Bronchial epithelial cell (primary cell): Measurements from ENCODE around the gene OSBPL9. TPM values are rescaled to one million over a fixed set of nuclear protein-coding genes. Genes with fewer than 3 reads are reported as not detected.
A peak's percentile ranks its signal among the peaks of the same experiment; 100 is the strongest.

ENCODE experiments used
- DNase-seq: peaks from one replicate; pipeline ENCODE4 v3.0.0-alpha.2; 2010; ENCODE audit warnings: low read depth
- FAIRE-seq: peaks from 2 replicates; lab custom pipeline; 2011; peaks lifted over from hg19 to GRCh38; lab: Jason Lieb, UNC
- H3K27me3 ChIP-seq: 2 replicates; pipeline ENCODE4 v1.5.1; 2011; ENCODE audit warnings: low read length; ENCODE audit not compliant: control insufficient read depth, insufficient read depth
- H3K36me3 ChIP-seq: 2 replicates; pipeline ENCODE4 v1.5.1; 2011; ENCODE audit warnings: low read length; ENCODE audit not compliant: control insufficient read depth, insufficient read depth
- H3K4me3 ChIP-seq: 2 replicates; pipeline ENCODE4 v1.5.1; 2011; ENCODE audit warnings: mild to moderate bottlenecking, low read depth, low read length, control low read depth
- total RNA-seq: library from RNA; depleted of rRNA; stranded (reverse); fragments of >200 nt; gene quantifications from 2 replicates; pipeline ENCODE4 v1.2.1, GENCODE V29; 2014
- TF ChIP-seq, protein P1 (sequence below): IDR thresholded peaks from 2 replicates; pipeline ENCODE4 v1.5.1; 2011; ENCODE audit warnings: mild to moderate bottlenecking, moderate library complexity, low read length, control low read depth, inconsistent platforms; ENCODE audit not compliant: insufficient read depth, severe bottlenecking

OSBPL9 gene
- total RNA-seq, 1 donor from 2014 or later: 69.8 TPM

DNA sequence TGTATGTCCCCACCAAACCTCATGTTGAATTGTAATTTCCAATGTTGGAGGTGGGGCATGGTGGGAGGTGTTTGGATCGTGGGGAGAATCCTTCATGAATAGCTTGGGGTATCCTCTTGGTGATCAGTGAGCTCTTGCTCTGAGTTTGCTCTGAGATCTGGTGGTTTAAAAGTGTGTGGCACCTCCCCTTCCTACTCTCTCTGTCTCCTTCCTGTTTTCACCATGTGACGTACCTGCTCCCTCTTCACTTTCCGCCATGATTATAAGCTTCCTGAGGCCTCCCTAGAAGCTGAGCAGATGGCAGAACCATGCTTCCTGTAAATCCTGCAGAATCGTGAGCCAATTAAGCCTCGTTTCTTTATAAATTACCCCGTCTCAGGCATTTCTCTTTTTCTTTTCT lies 40.0 kb upstream of the OSBPL9 start:
- no peak for DNase-seq
- H3K27me3 ChIP-seq: no peaks in the 10 kb centered on the region
- FAIRE-seq: no peak
- TF ChIP-seq, protein P1, sequence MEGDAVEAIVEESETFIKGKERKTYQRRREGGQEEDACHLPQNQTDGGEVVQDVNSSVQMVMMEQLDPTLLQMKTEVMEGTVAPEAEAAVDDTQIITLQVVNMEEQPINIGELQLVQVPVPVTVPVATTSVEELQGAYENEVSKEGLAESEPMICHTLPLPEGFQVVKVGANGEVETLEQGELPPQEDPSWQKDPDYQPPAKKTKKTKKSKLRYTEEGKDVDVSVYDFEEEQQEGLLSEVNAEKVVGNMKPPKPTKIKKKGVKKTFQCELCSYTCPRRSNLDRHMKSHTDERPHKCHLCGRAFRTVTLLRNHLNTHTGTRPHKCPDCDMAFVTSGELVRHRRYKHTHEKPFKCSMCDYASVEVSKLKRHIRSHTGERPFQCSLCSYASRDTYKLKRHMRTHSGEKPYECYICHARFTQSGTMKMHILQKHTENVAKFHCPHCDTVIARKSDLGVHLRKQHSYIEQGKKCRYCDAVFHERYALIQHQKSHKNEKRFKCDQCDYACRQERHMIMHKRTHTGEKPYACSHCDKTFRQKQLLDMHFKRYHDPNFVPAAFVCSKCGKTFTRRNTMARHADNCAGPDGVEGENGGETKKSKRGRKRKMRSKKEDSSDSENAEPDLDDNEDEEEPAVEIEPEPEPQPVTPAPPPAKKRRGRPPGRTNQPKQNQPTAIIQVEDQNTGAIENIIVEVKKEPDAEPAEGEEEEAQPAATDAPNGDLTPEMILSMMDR: no peak
- no peak overlapping the region for H3K4me3 ChIP-seq
- H3K36me3 ChIP-seq: no peaks in the 10 kb centered on the region

DNA sequence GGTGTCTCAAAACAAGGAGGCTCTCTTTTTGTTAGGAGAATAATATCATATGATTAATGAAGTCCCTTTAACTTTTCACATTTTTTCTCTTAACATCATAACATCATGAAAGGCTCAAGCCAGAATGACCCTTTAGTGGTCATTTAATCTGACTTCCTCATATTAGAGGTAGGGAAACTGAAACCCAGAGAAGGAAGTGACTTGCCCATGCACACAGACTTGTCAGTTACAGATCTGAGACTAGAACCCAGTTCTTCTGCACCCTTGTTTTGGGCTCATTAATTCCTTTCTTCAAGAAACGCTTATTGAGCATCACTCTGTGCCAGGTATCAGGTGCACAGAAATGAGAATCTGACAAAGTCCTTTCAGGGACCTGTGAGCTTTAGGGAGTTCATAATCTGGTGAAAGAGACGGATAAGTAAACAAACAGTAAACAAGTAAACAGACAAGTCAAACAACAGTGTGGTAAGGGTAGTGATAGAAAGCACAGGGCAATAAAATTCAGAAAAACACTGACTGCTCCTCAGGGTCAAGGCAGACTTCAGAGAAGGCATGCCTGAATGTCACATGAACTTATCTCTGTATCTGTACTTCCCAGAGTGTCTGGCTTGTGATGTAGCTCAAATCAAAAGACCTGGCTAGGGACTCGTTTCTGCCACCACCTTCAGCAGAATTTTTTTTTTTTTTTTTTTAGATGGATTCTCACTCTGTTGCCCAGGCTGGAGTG lies 38.3 kb upstream of the OSBPL9 start:
- DNase-seq: no peak
- TF ChIP-seq, protein P1: no peak
- Histone ChIP-seq H3K27me3 (no peaks in the 10 kb centered on the region), H3K4me3 (no peak overlapping the region), H3K36me3 (no peaks in the 10 kb centered on the region)
- FAIRE-seq: no peak

DNA sequence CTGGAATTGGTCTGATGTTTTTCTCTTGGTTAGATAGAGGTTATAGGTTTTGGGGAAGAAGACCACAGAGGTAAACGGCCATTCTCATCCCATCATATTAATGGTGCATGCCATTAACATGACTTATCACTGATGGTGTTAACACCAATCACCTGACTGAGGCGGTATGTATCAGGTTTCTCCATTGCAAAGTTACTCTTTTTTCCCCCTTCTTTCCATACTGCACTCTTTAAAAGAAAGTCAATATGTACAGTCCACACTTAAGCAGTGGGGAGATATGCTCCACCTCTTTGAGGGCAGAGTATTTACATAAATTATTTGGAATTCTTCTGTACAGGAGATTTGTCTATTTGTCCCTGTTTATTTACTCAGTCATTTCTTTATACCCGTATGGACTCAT lies 35.7 kb upstream of the OSBPL9 start:
- Histone ChIP-seq H3K36me3 (no peaks in the 10 kb centered on the region), H3K27me3 (no peaks in the 10 kb centered on the region), H3K4me3 (no peak overlapping the region)
- TF ChIP-seq, protein P1: no peak
- FAIRE-seq (no peak), DNase-seq (peak; percentile 57)

DNA sequence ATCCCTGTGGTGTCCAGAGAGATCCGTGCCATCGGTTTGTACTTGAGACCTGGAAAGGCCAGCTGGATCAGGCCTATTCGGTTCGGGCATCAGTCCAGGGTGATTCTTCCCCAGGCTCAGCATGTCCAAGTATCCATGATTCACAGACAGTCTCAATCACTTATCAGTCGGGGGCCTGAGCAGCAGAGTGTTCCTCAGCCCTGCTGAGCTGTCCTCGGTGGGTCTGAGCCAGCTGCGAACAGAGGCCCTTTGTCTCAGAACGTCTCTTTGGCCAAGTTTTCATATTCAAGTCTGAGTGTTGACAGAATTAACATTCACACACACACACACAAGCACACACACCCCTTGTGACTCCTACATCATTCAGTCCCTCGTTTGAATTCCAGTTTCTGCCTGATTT lies 33.4 kb upstream of the OSBPL9 start:
- H3K36me3 ChIP-seq: no peaks in the 10 kb centered on the region
- no peaks in the 10 kb centered on the region for H3K27me3 ChIP-seq
- no peak for FAIRE-seq
- TF ChIP-seq, protein P1: no peak
- no peak overlapping the region for H3K4me3 ChIP-seq
- DNase-seq: peak; percentile 17

DNA sequence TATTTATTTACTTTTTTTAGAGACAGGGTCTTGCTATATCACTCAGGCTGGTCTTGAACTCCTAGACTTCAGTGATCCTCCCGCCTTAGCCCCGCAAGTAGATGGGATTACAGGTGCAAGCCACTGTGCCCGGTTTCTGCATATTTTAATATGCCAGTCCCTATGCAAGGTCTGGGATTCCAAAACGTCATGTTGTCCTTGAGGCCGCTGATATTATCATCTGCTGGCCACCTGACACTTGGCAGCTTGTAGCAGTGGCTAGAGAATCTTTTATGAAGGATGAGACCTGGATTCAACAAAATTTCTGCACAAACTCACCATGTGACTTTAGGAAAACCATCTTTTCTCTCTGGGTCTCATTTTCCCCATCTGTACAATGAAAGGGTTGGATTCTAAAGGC lies 32.9 kb upstream of the OSBPL9 start:
- Histone ChIP-seq H3K27me3 (no peaks in the 10 kb centered on the region), H3K4me3 (no peak overlapping the region), H3K36me3 (no peaks in the 10 kb centered on the region)
- DNase-seq: no peak
- TF ChIP-seq, protein P1: no peak
- no peak for FAIRE-seq

DNA sequence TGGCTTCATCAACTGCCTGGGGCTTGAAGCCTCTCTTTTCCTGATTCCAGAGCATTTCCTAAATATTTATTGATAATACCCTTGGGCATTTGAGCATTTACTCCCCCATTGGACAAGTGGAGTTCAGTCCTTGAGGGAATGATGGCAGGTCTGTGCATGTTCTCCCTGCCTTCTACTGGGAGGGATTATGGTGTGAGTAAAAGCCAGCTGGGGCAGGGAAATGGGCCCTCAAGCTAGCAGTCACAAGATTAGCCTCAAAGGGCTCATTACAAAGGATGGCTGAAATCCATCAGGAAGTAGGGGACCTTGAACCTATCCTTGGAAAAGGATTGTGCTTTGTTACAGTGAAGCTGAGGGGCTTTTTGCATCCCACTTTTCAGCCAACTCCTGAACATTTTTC lies 24.2 kb upstream of the OSBPL9 start:
- no peak overlapping the region for H3K4me3 ChIP-seq
- H3K27me3 ChIP-seq: no peaks in the 10 kb centered on the region
- DNase-seq (peak; percentile 87), FAIRE-seq (no peak)
- H3K36me3 ChIP-seq: no peaks in the 10 kb centered on the region
- TF ChIP-seq, protein P1: no peak
